Measurements from ENCODE around the gene SLC44A1. TPM values are rescaled to one million over a fixed set of nuclear protein-coding genes. Genes with fewer than 3 reads are reported as not detected.

SLC44A1 gene
- polyA plus RNA-seq, 3 donors: 6.9 to 52.1 (median 46.5) TPM

DNA sequence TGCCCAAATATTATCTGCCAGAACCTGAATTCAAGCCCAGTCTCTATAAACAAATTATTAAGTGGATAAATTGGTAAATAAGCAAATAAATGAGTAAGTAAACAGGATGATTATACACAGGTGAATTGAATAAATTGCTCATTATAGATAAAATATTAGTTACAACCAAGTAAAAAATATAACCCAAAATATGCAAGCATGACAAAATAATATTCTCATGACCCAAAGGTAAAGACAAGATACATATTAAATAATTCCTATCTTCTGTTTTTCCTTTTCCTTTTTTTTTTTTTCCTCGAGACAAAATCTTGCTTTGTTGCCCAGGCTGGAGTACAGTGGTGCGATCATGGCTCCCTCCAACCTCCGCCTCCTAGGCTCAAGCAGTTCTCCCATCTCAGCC lies 182.2 kb downstream of the SLC44A1 start:
- no peaks in the 10 kb centered on the region for H3K79me2 ChIP-seq (ENCODE audit: insufficient read depth, low read length)
- H3K9me3 Mint-ChIP-seq: no peaks in the 10 kb centered on the region
- peaks cover 0 to 1% (median 0%) of the 10 kb centered on the region in 3 donors for H3K27me3 Mint-ChIP-seq (ENCODE audit: low read depth in 3 of 3)
- H3K9ac ChIP-seq (ENCODE audit: insufficient read depth, low read length, poor library complexity, severe bottlenecking): no peak overlapping the region
- H3K4me3 Mint-ChIP-seq: no peak overlapping the region
- H3K27me3 ChIP-seq (ENCODE audit: control insufficient read depth in 2 of 2, insufficient read depth in 2 of 2, low read length in 2 of 2): no peaks in the 10 kb centered on the region
- H3K4me2 ChIP-seq (replicated peaks; ENCODE audit: extremely low read depth, low read length, poor library complexity, severe bottlenecking): no peak overlapping the region
- H2AFZ ChIP-seq (ENCODE audit: insufficient read depth, low read depth, low read length, poor library complexity, severe bottlenecking): no peak overlapping the region
- no peak overlapping the region for H3K27ac ChIP-seq (ENCODE audit: low read depth in 1 of 2, low read length in 2 of 2)
- H3K4me3 ChIP-seq (replicated peaks in 1 of 3; ENCODE audit: low read depth in 2 of 3, low read length in 3 of 3): no peak overlapping the region
- H3K9me3 ChIP-seq (replicated peaks in 1 of 2; ENCODE audit: control insufficient read depth in 1 of 2, insufficient read depth in 1 of 2, low read length in 2 of 2): no peaks in the 10 kb centered on the region
- DNase-seq: no peak
- no peaks in the 10 kb centered on the region for H3K4me1 ChIP-seq (ENCODE audit: control insufficient read depth in 1 of 2, insufficient read depth in 2 of 2, low read length in 2 of 2)
- TF ChIP-seq, protein P1, sequence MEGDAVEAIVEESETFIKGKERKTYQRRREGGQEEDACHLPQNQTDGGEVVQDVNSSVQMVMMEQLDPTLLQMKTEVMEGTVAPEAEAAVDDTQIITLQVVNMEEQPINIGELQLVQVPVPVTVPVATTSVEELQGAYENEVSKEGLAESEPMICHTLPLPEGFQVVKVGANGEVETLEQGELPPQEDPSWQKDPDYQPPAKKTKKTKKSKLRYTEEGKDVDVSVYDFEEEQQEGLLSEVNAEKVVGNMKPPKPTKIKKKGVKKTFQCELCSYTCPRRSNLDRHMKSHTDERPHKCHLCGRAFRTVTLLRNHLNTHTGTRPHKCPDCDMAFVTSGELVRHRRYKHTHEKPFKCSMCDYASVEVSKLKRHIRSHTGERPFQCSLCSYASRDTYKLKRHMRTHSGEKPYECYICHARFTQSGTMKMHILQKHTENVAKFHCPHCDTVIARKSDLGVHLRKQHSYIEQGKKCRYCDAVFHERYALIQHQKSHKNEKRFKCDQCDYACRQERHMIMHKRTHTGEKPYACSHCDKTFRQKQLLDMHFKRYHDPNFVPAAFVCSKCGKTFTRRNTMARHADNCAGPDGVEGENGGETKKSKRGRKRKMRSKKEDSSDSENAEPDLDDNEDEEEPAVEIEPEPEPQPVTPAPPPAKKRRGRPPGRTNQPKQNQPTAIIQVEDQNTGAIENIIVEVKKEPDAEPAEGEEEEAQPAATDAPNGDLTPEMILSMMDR (IDR thresholded peaks at IDR 0.05): no peak
- no peaks in the 10 kb centered on the region for H3K4me1 Mint-ChIP-seq
- H3K27ac Mint-ChIP-seq: no peak overlapping the region
- peaks cover 0 to 3% of the 10 kb centered on the region in 2 donors for H3K36me3 Mint-ChIP-seq
- WGBS (ENCODE audit: insufficient coverage): 93% methylated on average over 3 of the region's 3 CpGs
- intact Hi-C loops (cut with micrococcal nuclease): loop anchor here in 1 of 2 donors (10.0 kb wide), 1 partner anchor 612 kb away; no protein-coding TSS in a partner anchor
- H4K20me1 ChIP-seq (ENCODE audit: insufficient read depth, low read length): no peaks in the 10 kb centered on the region
- no peaks in the 10 kb centered on the region for H3K36me3 ChIP-seq (replicated peaks in 1 of 2; ENCODE audit: control insufficient read depth in 1 of 2, insufficient read depth in 2 of 2, low read length in 2 of 2)

DNA sequence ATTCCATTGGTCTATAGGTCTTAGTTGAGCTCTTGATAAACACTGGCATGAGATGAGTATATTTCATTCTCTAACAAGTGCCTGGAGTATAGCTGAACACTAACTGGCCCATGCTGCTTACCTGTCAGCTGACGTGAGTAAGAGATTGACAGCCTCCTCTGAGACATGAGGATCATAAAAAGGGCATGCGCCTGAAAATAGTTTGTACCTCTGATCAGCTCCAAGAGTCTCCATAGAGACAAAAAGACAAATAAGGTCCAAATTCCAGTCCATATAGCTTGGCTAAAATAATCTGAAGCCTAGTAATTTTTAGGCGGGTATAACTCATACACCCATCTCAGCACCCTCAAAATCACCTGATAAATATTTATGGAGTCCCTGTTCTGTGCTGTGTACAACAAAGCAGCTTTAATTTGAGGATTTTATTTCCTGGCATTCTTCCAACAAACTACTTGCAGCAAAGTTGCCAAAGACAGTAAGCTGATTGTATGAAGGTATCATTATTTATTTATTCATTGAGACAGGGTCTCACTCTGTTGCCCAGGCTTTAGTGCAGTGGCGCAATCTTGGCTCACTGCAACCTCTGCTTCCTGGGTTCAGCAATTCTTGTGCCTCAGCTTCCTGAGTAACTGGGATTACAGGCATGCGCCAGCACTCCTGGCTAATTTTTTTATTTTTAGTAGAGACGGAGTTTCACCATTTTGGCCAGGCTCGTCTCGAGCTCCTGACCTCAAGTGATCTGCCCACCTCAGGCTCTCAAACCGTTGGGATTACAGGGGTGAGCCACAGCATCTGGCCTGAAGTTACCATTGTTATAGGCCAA lies 187.2 kb downstream of the SLC44A1 start:
- Histone ChIP-seq H3K4me2 (replicated peaks; ENCODE audit: extremely low read depth, low read length, poor library complexity, severe bottlenecking) (no peak overlapping the region), H2AFZ (ENCODE audit: insufficient read depth, low read depth, low read length, poor library complexity, severe bottlenecking) (no peak overlapping the region), H3K4me3 (replicated peaks in 1 of 3; ENCODE audit: low read depth in 2 of 3, low read length in 3 of 3) (no peak overlapping the region), H3K27ac (ENCODE audit: low read depth in 1 of 2, low read length in 2 of 2) (no peak overlapping the region), H3K79me2 (ENCODE audit: insufficient read depth, low read length) (no peaks in the 10 kb centered on the region), H3K4me1 (ENCODE audit: control insufficient read depth in 1 of 2, insufficient read depth in 2 of 2, low read length in 2 of 2) (no peaks in the 10 kb centered on the region), H3K9me3 (replicated peaks in 1 of 2; ENCODE audit: control insufficient read depth in 1 of 2, insufficient read depth in 1 of 2, low read length in 2 of 2) (no peaks in the 10 kb centered on the region), H3K36me3 (replicated peaks in 1 of 2; ENCODE audit: control insufficient read depth in 1 of 2, insufficient read depth in 2 of 2, low read length in 2 of 2) (no peaks in the 10 kb centered on the region), H3K9ac (ENCODE audit: insufficient read depth, low read length, poor library complexity, severe bottlenecking) (no peak overlapping the region), H3K27me3 (ENCODE audit: control insufficient read depth in 2 of 2, insufficient read depth in 2 of 2, low read length in 2 of 2) (no peaks in the 10 kb centered on the region), H4K20me1 (ENCODE audit: insufficient read depth, low read length) (no peaks in the 10 kb centered on the region)
- Mint-ChIP-seq H3K4me3 (no peak overlapping the region), H3K4me1 (no peaks in the 10 kb centered on the region), H3K27me3 (ENCODE audit: low read depth in 3 of 3) (no peaks in the 10 kb centered on the region), H3K36me3 (peaks cover 0 to 13% of the 10 kb centered on the region in 2 donors), H3K9me3 (peaks cover 0 to 6% (median 2%) of the 10 kb centered on the region in 7 donors), H3K27ac (no peak overlapping the region)
- intact Hi-C loops (cut with micrococcal nuclease): loop anchor here in 1 of 2 donors (10.0 kb wide), 2 partner anchors 123 to 263 kb away; partner anchors contain the start of genes FKTN and TMEM38B
- TF ChIP-seq, protein P1 (IDR thresholded peaks at IDR 0.05): no peak
- no peak for DNase-seq
- 83% methylated on average over 6 of the region's 9 CpGs for WGBS (ENCODE audit: insufficient coverage)
